Lung (tissue), 12 donors: Measurements from ENCODE around the gene SEC61B. TPM values are rescaled to one million over a fixed set of nuclear protein-coding genes. Genes with fewer than 3 reads are reported as not detected.

Experiments
- ATAC-seq: fragments of 200-7000 bp; cut with Tn5 transposase; one replicate; pipeline ENCODE4 v1.9.1; 2020; ENCODE audit warnings: moderate number of reproducible peaks; ENCODE audit not compliant: insufficient read depth, low FRiP score
- DNase-seq, 3 donors: peaks; one replicate each; pipeline ENCODE4 v3.0.0-alpha.2; 2013 to 2017
- H3K27ac ChIP-seq, 2 donors: one replicate each; pipeline ENCODE4 v1.5.1; 2013; ENCODE audit warnings: mild to moderate bottlenecking in 2 of 2, moderate library complexity in 2 of 2, control low read depth in 1 of 2, inconsistent platforms in 1 of 2, low read depth in 1 of 2, low read length in 1 of 2
- H3K27me3 ChIP-seq, 3 donors: one replicate each; pipeline ENCODE4 v1.5.1; 2013; ENCODE audit warnings: low read length in 2 of 3; ENCODE audit not compliant: control insufficient read depth in 3 of 3, insufficient read depth in 3 of 3
- H3K36me3 ChIP-seq, 4 donors: one replicate each; pipeline ENCODE4 v1.5.1; 2013; ENCODE audit warnings: low read length in 4 of 4, mild to moderate bottlenecking in 1 of 4, moderate library complexity in 1 of 4; ENCODE audit not compliant: control insufficient read depth in 4 of 4, insufficient read depth in 4 of 4
- H3K4me1 ChIP-seq, 5 donors: one replicate each; pipeline ENCODE4 v1.5.1; 2013; ENCODE audit warnings: low read length in 5 of 5, mild to moderate bottlenecking in 2 of 5, moderate library complexity in 1 of 5; ENCODE audit not compliant: control insufficient read depth in 5 of 5, insufficient read depth in 5 of 5
- H3K4me3 ChIP-seq: one replicate; pipeline ENCODE4 v1.5.1; 2013; ENCODE audit warnings: mild to moderate bottlenecking, control low read depth, moderate library complexity
- H3K9ac ChIP-seq, 2 donors: one replicate each; pipeline ENCODE4 v1.5.1; 2013; ENCODE audit warnings: low read length in 2 of 2, control low read depth in 1 of 2; ENCODE audit not compliant: insufficient read depth in 1 of 2
- H3K9me3 ChIP-seq, 4 donors: one replicate each; pipeline ENCODE4 v1.5.1; 2013; ENCODE audit warnings: low read length in 3 of 4, mild to moderate bottlenecking in 1 of 4, moderate library complexity in 1 of 4; ENCODE audit not compliant: control insufficient read depth in 4 of 4, insufficient read depth in 3 of 4
- CTCF ChIP-seq: IDR thresholded peaks from 2 replicates; pipeline ENCODE4 v1.5.1; 2012; ENCODE audit warnings: mild to moderate bottlenecking; ENCODE audit errors: control extremely low read depth, extremely low read depth
- WGBS, 2 donors: extraction: QIAGEN DNeasy Blood & Tissue Kit; methylation state at CpG; one replicate each; pipeline ENCODE4 v1.1.7; 2013; 5-methylcytosine and 5-hydroxymethylcytosine counted together
- polyA plus RNA-seq, 2 donors: library from polyadenylated mRNA; stranded (reverse); fragments of 200-250 nt; gene quantifications; one replicate each; pipeline ENCODE4 v1.2.1, GENCODE V29; 2013
- total RNA-seq, 2 donors: library from RNA; depleted of rRNA in 1 of 2; stranded (reverse); fragments of >200 nt in 1 of 2; gene quantifications; one replicate each; pipeline ENCODE4 v1.2.1, GENCODE V29; 2014 to 2021
- donor health status: control.
- donor health status: control.
- donor health status: Bipolar disorder and iron deficiency.
- donor health status: healthy.
- donor health status: DM: yes; HTN: yes; CAD: no.

SEC61B gene
- total and polyA plus RNA-seq, 4 donors, result 35.9 to 516 (median 267) TPM

- TF ChIP-seq CTCF, result no peak
- DNase-seq (no peak), ATAC-seq (no peak)
- Histone ChIP-seq H3K4me3 (no peak overlapping the region), H3K4me1 (peaks cover 0 to 11% (median 0%) of the 10 kb centered on the region in 5 donors), H3K9me3 (no peaks in the 10 kb centered on the region), H3K27me3 (no peaks in the 10 kb centered on the region), H3K27ac (no peak overlapping the region), H3K36me3 (peaks cover 0 to 12% (median 4%) of the 10 kb centered on the region in 4 donors), H3K9ac (no peak overlapping the region)
- WGBS, 2 donors, result 59 to 74% methylated on average over 6 of the region's 6 CpGs
These were observed 17.4 kb downstream of the SEC61B start for GRCh38 chr9:99239341-99240060.

- WGBS, 2 donors, result 90 to 91% methylated on average over 7 of the region's 7 CpGs
These were observed 19.0 kb downstream of the SEC61B start for GRCh38 chr9:99241106-99241505.

GRCh38 chr9:99244344-99245260, 22.5 kb downstream of the SEC61B start:
- Histone ChIP-seq H3K27me3 (no peaks in the 10 kb centered on the region), H3K27ac (peak overlapping the region in 1 of 2 donors; percentile 9), H3K4me1 (no peaks in the 10 kb centered on the region), H3K36me3 (peaks cover 0 to 7% (median under 1%) of the 10 kb centered on the region in 4 donors), H3K4me3 (no peak overlapping the region), H3K9me3 (no peaks in the 10 kb centered on the region), H3K9ac (no peak overlapping the region)
- no peak for ATAC-seq
- TF ChIP-seq CTCF, result no peak
- 44 to 71% methylated on average over 3 of the region's 3 CpGs for WGBS, 2 donors
- no peak for DNase-seq

More at GRCh38 chr9:99241106-99241505, 19.0 kb downstream of the SEC61B start:
- H3K27ac ChIP-seq, result no peak overlapping the region
- DNase-seq (no peak), ATAC-seq (no peak)
- H3K27me3 ChIP-seq, result no peaks in the 10 kb centered on the region
- no peaks in the 10 kb centered on the region for H3K9me3 ChIP-seq
- TF ChIP-seq CTCF, result no peak
- peaks cover 0 to 6% (median 0%) of the 10 kb centered on the region in 5 donors for H3K4me1 ChIP-seq
- H3K36me3 ChIP-seq, result peaks cover 0 to 9% (median 2%) of the 10 kb centered on the region in 4 donors
- H3K9ac ChIP-seq, result no peak overlapping the region
- no peak overlapping the region for H3K4me3 ChIP-seq
